Head of caudate nucleus (tissue), 42 donors: ENCODE data around the gene ITPRIP.

Experiments
- DNase-seq, 42 donors: peaks; one replicate each; pipeline versions ENCODE4 v3.0.0 to v3.0.0-alpha.2; 2020 to 2021; ENCODE audit warnings: mixed read lengths in 7 of 42
- intact Hi-C: fragments of 100-400 bp; cut with DNase I; formaldehyde crosslinking; loops from one replicate; pipeline ENCODE4 v1.15.0; 2022

ITPRIP gene, protein sequence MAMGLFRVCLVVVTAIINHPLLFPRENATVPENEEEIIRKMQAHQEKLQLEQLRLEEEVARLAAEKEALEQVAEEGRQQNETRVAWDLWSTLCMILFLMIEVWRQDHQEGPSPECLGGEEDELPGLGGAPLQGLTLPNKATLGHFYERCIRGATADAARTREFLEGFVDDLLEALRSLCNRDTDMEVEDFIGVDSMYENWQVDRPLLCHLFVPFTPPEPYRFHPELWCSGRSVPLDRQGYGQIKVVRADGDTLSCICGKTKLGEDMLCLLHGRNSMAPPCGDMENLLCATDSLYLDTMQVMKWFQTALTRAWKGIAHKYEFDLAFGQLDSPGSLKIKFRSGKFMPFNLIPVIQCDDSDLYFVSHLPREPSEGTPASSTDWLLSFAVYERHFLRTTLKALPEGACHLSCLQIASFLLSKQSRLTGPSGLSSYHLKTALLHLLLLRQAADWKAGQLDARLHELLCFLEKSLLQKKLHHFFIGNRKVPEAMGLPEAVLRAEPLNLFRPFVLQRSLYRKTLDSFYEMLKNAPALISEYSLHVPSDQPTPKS

DNA sequence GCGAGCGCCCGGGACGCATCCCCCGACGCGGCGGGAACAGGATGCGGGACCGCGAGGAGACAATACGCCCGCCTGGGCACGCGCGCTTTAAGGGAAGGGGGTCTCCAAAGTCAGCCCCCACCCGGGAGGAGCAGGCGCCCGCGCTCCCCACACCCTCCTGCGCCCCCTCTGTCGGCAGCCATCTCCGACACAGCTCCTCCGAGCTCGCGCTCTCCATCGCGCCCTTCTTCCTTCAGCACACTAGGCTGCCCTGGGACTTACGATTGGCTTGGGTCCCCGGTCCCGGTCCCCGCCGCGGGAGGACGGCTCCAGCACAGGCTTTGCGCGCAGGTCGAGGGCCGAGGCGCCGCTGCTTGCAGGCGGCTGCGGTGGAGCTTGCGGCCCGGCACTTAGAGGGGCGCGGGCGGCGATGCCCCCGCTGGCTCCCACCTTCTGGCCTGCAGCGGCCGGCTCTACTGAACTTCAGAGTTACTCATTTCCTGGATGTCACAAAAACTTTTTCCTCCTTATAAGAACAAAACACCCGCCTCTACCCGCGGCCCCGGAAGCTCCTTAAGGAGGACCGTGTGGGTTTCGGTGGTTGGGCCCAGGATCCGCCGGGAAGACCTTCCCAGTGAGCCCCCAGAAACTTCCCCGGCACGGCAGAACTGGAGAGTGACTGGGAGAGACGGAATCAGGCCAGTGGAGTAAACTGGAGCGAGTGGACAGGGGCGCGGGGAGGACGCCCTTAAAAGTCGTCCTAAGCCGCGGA, at the start of gene ITPRIP:
ITPRIP (minus strand) TSS at position 481 of the 751 bp plus-strand sequence. CDS start 22,414 bp downstream, outside the sequence.
- intact Hi-C loops = no loop called here
- peak in 39 of 42 donors; percentile 34 to 78 (median 59) for DNase-seq

DNA sequence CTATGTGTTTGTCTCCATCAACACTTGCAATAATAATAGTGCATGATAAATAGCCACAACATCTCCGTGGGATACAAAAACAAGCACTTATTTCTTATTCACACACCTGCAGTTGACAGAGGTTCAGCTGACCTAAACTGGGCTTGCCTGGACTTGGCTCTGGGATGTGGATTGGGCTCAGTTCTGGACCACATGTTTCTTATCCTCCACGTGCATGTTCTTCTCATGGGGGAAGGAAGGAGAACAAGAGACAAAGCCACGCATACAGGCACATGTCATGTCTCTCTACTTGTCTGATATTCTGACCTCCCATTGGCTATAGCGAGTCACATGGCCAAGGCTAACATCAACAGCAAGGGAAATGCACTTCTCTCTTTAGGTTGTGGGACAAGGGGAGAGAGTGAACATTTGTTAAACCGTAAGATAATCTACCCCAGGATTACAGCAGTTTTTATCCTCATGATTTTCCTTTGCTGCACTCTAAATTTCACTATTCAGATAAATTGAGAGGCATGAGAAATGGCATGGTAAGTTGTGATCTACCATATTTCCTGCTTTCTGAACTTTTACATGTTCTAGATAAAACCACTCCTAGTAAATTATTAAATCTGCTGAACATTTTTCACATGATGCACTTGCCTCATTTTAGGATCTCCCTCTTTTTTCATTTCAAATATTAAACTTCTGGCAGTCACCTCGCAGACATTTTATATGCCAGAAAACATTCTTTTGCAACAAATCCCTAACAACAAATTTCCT, 49.0 kb upstream of the ITPRIP start:
- DNase-seq = no peak
- intact Hi-C loops = no loop called here

DNA sequence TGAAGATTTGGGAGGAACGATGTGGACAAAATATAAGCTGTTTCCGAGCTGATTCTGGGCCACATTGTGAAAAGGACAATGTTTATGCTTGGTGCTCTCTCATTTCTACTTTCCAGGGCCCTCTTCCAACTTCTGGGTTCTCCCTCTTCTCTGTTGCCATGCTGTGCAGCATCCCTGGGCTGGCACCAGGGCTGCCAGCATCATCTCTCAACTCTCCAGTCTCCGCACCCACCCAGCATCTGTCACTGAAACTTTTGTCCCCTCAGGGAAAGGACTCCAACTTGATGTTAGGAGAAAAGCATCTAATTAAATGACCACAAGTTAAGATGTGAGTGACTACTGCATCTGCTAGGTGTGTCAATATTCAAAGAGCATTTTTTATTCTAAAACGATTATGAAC, 42.1 kb upstream of the ITPRIP start:
- intact Hi-C loops = no loop called here
- DNase-seq = no peak

DNA sequence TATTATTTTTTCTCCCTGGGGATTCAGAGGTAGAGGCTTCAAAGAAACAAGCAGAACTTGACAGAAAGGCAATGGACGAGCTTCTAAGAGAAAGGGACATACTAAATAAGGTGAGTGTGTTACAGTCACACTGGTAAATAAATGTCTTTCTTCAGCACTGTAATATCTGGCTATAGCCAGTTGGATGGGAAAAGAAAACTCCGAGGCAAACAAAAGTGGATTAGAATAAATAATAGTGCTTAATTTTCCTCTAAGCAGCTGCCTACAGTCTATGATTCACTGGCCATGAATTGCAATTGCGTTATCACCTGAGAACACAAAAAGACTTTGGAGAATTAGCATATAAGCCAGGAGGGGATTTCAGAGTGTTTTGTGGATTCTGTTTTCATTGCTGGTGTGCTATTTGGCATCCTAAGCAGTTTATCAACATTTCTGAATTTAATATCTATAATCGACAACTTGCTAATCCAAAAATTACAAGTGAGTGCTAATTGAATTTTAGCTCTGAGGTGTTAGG, 38.6 kb upstream of the ITPRIP start:
- intact Hi-C loops = no loop called here
- DNase-seq = no peak

DNA sequence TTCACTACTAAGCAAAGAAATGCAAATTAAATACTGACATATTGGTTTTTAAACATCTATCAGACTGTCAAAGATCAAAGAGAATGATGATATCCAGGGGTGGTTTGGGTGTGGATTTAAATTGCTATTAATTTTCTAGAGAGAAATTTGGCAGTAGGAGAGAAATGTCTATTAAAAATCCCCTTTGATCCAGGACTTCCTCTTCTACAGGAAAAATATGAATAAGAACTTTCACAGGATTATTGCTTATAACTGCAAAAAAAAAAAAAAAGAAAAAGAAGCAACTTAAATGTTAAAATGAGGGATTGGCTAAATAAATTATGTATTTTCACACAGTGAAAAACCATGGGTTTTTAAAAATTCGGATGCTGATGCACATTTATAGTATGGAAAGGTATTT, 36.3 kb upstream of the ITPRIP start:
- intact Hi-C loops = no loop called here
- no peak for DNase-seq

DNA sequence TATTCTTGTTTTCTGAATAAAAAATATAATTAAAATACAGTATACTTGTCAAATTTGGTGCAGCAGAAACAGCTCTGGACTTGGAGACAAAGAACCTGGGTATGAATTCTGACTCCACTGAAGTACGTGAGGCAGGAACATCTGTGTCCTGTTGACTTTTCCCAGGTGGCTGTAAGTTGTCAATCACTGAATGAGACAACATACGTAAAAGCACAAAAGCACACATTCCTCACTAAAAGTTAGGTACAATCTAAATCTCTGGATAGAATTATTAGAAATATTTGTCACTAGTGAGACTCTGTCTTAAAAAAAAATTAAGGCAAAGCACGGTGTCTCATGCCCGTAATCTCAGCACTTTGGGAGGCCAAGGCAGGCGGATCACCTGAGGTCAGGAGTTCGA, 33.5 kb upstream of the ITPRIP start:
- intact Hi-C loops = no loop called here
- DNase-seq = no peak

DNA sequence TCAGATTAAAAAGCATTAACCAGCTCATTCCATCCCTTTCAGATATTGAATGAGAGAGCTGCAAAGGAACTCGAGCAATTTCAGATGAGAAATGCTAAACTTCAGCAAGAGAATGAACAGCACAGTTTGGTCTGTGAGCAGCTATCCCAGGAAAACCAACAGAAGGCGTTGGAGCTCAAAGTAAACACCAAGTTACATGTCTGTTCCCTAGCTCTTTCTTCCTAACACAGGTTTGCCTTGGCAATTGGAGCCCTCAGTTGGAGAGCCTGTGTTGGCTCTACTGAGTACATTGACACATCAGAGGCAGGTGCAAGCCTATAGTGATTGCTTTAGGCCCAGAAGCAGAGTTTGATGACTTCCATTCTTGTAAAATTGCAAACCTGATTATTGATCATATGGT, 30.1 kb upstream of the ITPRIP start:
- DNase-seq = no peak
- intact Hi-C loops = no loop called here

DNA sequence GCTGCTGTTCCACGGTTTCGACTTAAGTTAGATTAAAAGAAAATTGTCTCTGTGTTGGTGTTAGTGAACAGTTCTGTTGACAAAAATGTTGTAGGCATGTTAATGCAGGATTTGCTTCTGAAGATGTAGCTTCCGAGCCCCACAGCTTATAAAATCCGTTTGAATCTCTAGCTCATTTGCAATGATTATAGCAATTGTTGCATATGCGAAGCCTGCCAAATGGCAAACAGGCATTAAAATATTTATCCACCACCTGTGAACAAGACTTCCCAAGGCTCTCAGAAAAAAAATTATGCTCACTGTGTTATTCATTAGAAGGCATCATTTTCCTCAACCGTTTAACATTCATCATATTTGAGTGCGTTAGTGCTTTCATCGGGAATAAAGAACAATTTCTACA, 29.6 kb upstream of the ITPRIP start:
- intact Hi-C loops = no loop called here
- DNase-seq = no peak

DNA sequence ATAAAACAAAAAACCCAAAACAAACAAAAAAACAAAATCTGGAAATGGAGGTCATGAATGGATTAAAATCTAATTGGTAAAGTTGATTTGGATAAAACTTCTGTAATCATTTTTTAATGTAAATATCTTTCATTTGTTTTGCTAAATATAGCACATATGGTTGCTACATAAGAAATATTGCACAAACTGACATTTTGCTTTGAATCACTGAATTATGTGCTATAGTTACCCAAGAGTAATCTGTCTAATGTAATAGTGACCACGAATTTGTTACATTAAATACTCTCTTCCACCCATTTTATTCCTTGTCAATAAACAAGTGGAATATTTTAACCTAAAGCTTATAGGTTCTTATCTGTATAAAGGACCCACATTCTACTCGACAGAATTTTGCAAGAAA, 21.5 kb upstream of the ITPRIP start:
- intact Hi-C loops = no loop called here
- no peak for DNase-seq

DNA sequence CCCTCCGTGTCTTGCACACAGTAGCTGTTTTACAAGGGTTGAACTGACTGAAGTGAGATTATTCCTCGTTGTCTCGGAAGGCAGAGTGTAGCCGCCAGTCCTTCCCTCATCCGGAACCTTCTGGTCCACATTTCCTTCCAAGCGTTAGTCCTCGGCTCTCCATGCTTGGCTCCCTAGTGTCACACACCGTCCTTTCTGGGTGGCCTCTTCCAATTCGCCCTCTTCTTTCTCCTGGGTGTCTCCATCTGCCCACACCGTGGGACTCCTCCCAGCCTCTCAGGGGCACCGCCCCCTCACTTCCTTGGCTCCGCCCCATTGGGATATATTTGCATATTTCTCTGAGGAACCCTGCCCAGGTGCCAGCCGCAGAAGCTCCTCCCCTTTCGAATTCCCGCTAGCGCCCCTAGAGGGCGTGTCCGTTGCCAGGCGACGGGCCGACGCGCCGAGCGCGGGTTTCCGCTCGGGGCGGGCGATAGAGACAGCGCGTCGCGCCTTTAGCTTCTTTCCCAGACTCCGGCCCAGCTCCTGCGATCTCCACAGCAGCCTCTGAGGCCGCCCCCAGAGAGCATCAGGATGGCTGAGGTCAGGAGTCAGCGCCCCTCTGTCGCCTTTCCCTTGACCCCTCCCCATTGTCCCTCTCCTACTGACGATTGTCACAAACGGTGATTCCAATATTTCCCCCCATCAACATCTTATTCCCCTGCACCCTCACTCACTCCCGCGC, 15.2 kb upstream of the ITPRIP start, which contains the start of gene CFAP58:
CFAP58 (plus strand) TSS at position 509 of the 724 bp plus-strand sequence; CDS start at position 574, 65 bp downstream.
- intact Hi-C loops = loop anchor here (5.0 kb wide), 1 partner anchor 46 kb away; no protein-coding TSS in a partner anchor
- peak; percentile 82 to 97 (median 91) for DNase-seq

DNA sequence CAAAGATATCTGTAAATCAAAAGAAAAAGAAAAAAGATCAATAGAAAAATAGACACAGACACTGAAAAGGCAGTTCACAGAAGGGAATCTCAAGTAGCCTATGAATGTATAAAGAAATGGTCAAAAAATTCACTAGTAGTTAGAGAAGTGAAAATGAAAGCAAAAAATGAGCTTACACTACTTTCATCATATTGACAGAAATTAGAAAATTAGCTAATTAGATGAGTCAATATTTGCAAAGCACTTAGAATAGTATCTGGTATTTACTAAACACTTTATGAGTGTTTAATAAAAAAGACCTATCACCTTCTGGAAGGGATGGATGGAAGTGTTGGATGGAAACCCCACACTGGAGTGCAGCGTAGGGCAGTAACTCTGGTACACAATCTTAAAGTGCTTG, 13.7 kb upstream of the ITPRIP start:
- intact Hi-C loops = loop anchor here (5.0 kb wide), 1 partner anchor 45 kb away; no protein-coding TSS in a partner anchor
- no peak for DNase-seq

DNA sequence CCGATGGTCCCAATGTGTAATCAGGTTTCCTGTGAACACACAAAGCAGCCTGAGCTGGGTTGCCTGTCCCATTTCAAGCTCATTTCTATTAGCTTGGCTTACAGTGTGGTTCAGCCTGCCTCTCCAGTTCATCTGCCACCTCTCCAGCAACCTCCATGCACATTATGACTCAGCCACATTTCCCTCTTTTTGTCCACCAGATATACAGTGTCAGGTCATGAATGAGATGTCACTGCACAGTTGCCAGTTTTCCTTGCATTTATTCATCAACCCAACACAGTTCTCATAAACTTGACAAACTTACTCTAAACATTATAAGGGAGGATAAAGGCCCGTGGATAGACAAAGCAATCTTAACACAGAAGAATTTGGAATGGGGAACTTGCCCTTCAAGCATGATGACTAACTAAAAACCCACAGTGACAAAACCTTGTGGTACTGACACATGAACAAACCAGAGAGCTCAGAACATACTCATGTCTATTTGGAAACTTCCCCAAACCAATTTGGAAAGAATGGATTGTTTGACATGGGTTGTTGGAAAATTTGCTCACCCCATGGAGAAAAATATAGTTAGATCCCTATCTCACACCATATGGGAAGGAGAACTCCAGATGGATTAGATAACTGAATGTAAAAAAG, 12.9 kb upstream of the ITPRIP start:
- intact Hi-C loops = loop anchor here (5.0 kb wide), 1 partner anchor 44 kb away; no protein-coding TSS in a partner anchor
- DNase-seq = no peak

DNA sequence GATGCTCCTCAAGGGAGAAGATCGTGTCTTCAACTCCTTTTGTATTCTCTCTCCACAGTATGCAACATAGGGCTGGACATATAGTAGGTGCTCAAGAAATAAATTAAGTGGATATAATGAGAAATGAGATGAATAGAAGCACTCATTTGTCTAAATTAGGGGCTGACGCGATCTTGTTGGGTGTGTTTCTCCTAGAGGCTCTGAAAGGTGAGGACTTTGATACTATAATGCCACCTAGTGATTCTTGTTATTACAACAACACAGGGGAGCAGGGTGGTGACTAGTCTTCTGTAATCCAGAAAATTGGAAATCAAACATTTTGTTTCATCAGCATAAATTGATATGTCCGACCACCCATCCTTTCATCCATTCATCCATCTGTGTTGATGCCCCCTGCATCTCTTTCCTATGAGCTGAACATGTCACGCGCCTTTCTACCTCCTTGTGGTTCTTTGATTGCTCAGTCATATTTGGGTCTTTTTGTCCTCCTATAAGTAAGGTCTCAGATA, 11.9 kb upstream of the ITPRIP start:
- peak in 10 of 42 donors; percentile 16 to 68 (median 44) for DNase-seq

DNA sequence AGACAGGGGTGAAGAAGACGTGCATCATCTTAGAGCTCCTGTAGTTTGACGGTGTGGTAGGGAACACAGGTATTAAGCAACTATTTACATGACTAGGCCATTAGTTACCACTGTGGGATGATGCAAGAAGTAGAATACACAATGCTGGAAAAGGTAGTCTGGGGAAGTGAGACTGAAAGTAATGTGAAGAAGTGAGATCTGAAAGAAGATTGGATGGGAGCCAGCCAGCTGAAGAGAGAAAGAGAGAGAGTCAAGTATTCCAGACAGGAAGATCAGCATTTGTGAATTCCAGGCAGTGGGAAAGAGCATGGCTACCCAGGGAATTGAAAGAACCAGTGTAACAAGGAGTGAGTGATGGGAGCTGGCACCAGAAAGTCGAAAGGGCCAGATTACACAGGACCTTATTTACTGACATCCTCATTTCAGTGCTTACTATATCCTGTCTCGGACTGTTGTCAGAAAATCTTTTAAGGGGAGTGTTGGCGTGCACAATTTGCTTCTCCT, 11.4 kb upstream of the ITPRIP start:
- intact Hi-C loops = loop anchor here (1.0 to 5.0 kb wide), 2 partner anchors 42 to 56 kb away; no protein-coding TSS in a partner anchor
- peak in 3 of 42 donors; percentile 9 to 25 (median 16) for DNase-seq

More for the DNA sequence above, 11.9 kb upstream of the ITPRIP start:
- intact Hi-C loops = loop anchor here (5.0 kb wide), 1 partner anchor 43 kb away; no protein-coding TSS in a partner anchor

DNA sequence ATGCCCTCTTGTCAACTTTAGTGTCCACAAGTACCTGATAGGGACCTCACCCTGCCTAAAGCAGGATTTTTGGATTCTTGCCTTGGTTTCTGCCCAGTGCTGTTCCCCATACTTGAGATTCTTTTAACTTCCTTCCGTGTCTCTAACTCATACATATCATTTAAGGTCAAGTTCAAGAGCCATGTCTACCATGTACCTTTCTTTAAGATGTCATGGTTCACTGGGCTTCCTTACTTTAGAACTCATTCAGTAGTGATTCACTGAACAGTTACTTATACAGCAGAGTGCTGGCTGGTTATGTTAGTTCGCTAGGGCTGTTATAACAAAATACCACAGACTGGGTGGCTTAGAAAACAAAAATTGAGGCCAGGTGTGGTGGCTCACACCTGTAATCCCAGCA, 10.3 kb upstream of the ITPRIP start:
- intact Hi-C loops = no loop called here
- no peak for DNase-seq

DNA sequence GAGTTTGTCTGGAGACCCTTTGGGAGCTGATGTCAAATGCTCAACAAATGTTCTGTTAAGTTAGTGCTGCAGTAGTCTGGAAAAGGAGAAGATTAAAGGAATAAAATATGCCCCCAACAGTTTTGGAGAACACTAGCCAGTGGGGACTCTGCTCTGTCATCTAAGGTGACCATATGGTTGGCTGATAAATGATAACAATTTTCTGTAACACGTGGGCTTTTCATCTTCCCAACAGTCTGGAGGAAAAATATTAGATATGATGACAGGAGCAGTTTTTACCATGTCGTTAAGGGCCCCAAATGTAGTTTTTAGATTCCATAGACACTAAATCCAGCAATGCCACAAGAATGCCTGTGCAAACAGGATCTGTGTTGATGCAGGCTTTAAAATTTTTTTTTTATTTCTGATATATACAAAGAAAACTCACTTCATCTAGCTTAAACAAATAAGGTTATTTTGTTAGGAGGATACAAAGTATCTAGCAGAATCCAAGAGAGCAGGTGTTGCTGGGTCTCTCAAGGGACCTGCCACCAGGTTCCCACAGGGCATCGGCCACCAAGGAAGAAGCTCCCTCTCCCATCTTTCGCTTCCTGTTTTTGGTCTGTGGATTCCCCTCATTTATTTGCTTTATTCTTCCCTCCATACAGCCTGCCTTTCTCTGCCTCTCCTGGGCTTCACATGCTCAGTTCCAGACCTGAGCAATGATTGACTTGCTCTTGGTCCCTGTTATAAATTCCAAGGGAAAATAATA, 9.2 kb upstream of the ITPRIP start:
- DNase-seq = no peak
- intact Hi-C loops = no loop called here
